GM18507 (cell line): ENCODE results near the gene CZIB.

Source experiments
- DNase-seq: peaks from one replicate; pipeline ENCODE4 v3.0.0; 2011; ENCODE audit warnings: low read depth; ENCODE audit not compliant: insufficient read length; ENCODE audit errors: extremely low spot score
- FAIRE-seq: peaks from 2 replicates; lab custom pipeline; 2011; peaks lifted over from hg19 to GRCh38; lab: Jason Lieb, UNC

The CZIB gene

DNA sequence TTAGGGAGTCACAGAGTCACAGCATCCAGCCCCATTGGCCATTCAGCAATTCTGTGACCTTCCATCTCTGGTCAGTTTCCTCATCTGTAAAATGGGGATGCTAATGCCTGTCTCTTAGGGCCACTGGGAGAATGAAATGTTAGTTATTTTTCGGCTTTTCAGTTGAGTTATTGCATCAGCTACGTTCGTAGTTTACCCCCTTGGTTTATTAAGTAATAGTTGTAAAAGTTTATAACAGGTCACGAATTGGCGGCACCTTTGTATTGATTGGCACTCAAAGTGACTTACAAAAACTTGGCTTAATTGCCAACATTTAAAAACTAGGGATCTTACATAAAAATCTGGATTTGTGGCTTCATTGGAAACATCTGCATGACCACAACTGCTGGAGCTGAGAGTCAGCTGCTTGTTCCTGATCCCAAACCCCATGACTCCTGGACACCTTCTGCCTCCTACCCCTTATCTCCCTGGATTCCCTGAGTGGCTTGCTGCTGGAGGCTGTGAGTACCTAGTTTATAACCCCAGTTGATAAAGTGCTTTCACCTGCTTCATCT lies 54.9 kb downstream of the CZIB start:
- FAIRE-seq (no peak), DNase-seq (no peak)
